Stimulated activated CD4-positive, alpha-beta T cell treated with anti-CD3 and anti-CD28 coated beads, Interleukin-4, amount 100 ng/mL, for 1 hour (primary cell): Measurements from ENCODE around the gene PRF1.

ENCODE experiments used
- DNase-seq: peaks from one replicate; pipeline ENCODE4 v3.0.0-alpha.2; 2020

The PRF1 gene

DNA sequence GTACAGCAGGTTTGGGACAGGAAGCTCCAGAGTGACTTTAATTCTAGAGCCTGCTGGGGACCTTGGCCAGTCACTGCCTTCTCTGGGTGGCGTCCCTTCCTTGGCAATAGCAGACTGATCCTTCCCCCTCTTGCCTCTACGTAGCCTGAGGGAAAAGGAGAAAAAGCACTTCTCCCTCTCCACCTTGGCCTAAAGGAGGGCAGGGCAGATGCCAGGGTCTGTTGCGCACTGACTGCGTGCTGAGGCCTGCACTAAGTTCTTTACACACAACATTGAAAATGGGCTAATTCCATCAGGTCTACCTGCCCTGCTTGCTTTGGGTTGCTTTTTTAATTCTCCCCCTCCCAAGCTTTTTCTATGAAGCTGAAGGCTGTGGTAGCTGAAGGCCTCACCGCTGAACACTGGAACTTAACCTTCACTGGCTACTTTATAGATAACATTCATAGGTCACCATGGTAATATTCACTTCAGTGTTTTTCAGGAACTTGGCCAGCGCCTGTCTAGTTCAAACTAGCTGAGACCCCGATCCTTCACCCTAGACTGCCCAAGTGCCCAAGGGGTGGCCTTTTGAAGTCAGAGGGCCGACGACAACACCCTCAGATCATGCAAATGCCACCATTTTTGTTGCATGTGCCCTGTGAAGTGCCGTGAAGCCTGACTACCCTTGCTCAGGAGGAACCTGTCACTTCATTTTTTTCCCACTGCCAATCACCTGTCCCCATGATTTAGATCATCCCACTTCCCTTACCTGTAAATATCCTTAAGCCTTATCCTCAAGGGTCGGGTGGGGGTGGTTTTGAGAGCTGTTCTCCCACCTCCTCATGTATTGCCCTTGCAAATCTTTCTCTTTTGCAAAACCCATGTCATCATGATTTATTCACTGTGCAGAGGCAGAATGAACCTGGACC, 28.7 kb downstream of the PRF1 start:
- no peak for DNase-seq

DNA sequence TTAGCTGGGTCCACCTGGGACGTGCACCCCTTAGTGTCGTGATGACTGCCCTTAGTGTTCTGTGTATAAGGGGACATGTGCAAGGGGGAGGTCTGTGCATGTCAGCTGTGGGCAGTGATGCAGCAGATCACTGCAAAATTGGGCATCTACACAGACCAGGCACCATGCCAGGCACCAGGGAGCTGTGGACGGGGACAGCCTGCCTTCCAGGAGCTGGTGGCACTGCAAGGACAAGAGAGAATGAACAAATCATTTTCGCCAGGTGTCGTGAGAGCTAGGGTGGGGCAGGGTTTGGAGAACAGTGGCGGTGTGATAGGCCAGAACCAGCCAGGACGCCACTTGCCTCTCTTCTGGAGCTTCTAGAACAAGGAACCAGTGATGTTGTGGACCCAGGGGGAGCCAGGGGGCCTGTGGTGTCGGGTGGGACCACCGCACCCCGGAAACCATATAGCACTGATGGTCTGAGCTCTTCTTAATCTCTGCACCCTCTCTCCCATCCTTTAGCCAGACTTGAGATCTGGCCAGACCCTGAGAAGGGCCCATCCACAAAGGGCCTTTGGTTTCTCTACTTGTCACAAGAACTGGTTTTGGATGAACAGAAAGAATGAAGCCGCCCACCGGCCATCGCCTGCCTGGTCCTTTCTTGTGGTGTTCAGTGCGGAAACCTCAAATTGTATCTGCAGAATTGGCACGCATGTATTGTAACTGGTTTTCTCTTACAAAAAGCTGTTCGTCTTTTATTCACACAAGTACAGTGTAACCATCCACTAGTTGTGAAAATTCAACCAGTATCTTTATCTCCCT, 30.7 kb downstream of the PRF1 start:
- DNase-seq, result no peak

DNA sequence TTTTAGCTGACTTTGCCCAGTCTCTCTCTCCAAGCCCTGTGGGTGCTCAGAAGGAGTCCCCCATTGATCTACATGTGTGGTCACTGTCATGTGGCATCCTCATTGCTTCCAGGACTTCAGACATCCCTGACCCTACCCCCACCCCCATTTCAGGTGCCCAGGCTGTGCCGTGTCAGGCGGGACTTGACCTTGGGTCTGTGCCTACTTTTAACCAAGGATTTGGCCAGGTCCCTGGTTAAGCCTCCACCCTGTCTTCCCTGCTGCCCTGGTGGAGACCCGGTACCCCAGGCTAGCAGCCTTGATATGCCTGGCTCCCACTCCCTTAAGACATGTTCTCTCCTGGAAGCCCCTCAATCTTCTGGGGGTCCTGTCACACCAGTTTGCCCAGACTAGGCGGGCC, 31.3 kb downstream of the PRF1 start:
- no peak for DNase-seq

DNA sequence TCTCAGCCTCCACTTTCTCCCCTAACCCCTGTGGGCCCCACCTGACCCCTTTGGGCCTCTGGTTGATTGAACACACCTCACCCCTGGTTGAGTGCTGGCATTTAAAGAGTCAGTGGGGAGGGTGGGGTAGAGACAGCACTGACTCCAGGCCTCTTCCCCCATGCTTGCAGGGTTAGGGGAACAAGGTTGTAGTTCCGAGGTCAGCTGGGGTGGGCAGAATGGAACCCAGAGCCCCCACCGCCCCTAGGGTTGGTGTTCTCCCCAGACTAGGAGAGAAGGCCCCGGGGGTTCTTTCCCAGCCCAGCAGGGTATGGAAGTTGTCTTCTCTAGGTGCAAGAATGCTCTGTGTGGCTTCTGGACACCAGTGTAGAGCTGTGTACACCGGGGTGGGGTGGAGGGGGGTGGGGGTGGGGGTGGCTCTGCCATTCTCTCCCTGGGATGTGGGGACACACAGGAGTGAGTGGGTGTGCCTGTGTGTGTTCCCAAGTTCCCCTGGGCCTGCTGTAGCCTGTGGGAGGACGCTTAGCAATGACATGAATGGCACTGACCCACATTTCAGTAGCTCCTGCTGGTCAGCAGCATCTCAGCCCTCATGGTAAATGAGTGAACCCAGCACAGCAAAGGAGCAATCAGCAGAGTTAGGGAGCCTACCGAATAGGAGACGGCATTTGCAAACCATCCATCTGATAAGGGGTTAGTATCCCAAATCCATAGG, 33.6 kb downstream of the PRF1 start:
- DNase-seq, result no peak

DNA sequence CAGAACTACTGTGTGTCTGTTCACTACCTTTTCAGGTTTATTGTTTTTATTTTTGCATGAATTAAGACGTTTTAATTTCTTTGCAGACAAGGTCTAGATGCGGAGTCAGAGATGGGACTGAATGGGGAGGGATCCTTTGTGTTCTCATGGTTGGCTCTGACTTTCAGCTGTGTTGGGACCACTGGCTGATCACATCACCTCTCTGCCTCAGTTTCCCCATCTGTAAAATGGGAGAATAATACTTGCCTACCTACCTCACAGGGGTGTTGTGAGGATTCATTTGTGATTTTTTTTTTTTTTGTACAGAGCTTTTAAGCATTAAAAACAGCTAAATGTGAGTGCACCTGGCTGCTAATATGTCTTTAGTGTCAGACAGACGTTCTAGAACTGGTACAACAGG, 34.4 kb downstream of the PRF1 start:
- DNase-seq, result no peak

DNA sequence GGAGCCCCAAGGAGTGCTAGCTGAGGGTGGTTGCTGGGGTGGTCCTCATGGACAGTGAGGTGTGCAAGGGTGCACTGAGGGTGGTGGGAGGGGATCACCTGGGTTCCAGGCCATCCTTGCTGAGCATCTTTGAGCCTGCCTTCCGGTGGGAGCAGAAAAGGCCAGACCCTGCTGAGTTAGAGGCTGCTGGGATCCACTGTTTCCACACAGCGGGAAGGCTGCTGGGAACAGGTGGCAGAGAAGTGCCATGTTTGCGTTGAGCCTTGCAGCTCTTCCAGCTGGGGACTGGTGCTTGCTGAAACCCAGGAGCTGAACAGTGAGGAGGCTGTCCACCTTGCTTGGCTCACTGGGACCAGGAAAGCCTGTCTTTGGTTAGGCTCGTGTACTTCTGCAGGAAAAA, 34.9 kb downstream of the PRF1 start:
- no peak for DNase-seq

DNA sequence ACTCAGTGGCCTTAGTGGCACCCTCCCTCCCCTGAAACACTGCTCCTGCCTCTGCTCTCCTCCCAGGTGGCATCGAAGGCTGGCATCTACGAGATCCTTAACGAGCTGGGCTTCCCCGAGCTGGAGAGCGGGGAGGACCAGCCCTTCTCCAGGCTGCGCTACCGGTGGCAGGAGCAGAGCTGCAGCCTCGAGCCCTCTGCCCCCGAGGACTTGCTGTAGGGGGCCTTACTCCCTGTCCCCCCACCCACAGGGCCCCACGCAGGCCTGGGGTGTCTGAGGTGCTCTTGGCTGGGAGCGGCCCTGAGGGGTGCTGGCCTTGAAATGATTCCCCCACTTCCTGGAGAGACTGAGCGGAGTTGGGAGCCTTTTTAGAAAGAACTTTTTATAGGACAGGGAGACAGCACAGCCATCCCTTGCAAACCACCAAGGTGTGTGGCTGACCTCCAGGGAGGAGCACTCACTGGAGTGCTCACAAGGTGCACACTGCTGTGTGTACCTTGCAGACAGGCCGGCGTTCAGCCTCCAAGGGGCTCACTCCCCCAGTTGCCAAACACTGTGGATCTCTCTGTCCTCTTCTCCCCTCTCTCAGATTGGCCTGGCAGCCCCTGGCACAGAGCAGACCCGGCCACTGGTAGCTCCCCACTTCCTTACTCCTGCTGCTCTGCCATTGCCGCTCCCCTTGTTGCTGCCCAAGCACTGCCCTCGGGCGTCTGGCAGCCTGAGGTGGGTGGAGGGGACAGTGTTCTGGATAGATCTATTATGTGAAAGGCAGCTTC, 35.8 kb downstream of the PRF1 start:
- DNase-seq, result no peak

DNA sequence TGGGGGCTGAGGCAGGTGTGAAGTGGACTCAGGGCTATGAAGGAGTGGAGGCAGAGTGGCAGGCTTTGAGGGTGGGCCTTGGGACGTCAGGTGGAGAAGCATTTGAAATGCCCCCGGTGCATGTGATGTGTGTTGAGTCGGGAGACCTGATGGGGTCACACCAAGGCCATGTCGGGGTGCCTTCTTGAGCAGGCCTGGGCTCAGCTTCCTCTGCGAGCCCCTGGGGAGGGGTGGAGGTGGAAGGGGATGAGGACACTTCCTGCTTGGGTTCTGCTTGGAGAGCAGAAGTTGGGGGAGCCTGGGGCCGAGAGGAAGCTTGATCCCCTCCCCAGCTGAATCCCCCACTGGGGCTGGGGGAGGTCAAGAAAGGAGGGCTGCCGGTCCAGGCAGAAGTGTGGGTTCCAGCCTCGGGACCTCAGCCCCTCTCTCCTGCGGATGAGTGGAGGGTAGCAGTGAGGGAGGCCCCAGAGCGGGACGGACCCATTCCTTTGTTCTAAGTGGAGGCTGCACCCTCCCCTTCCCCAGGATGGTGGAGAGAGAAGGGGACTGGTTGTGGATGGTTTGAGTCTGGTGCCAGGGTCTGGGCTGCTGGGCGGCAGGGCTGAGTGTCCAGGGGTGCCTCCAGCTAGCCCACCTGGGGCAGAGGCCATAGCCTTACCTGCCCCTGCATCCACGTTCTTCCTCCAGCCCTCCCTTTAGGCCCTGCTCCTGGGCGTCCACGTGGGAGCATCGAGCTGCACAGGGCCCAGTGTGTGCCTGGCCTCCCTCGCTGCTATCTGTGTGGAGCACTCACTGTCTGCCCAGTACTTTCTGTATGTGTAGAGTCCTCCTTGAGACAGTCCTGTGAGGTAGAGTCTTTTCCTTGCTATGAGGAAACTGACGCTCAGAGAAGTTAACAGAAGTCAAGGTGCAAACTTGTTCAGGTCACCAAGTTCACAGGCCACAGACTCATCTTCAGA, 36.7 kb downstream of the PRF1 start:
- DNase-seq, result no peak

DNA sequence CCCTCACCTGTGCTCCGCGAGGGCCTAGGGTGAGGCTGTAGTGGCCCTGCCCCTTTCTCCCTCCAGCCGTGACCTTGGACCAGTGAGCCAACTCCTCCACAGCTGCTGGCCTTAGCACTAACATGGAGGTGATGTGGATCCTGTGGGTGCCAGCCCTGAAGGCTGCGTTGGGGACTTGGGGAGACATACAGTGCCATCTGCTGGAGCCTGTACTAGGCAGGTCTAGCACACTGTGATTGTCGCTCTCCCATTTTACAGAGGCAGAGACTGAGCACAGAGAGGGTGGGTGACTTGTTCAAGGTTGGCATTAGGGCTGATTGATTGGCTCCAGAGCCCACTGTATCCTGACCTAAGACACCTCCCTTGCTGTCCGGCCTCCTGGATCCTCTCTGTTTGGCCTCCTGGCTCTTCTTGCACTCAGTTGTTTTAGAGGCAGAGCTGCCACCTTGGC, 37.6 kb downstream of the PRF1 start:
- DNase-seq, result no peak

DNA sequence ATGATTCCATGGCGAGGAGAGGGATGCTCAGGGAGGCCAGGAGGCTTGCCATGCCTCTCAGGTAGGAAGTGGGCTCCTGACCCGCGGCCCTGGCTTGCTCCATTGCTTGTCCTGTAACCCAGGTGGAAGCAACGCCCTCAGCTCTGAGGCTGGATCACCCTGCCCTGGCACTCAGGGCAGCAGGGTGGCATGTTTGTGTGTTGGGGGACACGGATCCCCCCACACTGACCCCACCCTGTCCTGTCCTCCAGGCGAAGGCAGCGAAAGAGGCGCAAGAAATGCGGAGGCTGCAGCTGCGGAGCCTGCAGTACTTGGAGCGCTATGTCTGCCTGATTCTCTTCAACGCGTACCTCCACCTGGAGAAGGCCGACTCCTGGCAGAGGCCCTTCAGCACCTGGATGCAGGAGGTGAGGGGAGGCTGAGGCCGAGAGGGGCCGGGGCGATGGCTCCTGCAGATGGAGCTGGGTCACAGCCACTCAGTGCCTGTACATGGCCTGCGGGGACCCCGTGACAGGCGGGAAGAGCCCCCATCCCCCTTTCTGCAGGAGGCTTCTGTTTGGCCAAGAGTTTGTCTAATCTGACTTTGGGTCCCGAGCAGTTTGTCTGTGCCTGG, 38.3 kb downstream of the PRF1 start:
- DNase-seq, result no peak

DNA sequence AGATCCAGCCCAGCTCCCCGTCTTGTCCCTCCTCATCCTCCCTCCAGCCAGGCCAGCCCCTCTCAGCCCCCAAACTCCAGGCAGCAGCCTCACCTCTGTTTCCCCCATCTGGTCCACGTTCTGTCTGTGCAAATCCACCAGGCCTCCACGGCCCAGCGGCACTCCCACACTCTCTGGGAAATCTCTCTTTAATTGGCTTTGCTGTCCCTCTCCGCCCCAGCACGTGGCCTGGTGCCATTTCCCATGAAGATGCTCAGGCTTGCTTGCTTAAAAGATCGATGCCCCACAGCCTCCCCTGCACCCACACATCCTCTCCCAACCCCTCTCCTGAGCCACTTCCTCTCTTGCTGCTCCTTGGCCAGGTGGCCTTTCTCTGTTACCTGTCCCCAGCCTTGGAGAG, 39.3 kb downstream of the PRF1 start:
- DNase-seq, result no peak

DNA sequence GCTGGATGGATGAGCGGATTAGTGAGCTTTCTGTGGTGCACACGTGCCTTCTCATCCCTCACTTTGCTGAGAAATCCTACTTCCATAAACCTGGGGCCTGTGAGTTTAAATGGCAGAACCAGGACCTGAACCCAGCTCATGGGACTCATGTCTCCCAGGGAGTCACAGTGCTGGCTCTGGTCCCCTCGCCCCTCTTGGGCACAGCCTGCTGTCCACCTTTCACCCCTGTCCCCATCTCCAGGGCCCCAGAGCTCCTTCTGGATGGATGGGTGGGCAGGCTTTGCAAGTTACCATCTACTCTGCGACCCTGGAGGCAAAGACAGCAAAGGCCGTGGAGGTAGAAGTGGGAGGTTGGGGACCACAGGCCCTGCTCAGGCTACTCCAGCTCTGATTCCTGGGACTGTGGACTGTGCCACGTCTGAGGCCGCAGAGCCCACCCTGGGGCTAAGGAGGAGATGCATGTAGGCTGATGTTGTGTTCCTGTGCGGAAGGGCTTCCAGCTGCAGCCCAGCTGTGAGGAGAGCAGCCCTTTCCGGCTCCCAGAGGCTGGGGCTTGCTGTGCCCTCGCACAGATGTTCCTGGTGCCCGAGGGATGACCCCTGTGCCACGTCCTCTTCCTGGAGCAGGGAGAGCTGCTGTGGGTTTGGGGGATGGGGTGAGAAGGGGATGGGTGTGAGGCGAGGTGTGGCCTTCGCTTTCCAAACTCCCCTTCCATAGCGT, 40.3 kb downstream of the PRF1 start:
- no peak for DNase-seq

DNA sequence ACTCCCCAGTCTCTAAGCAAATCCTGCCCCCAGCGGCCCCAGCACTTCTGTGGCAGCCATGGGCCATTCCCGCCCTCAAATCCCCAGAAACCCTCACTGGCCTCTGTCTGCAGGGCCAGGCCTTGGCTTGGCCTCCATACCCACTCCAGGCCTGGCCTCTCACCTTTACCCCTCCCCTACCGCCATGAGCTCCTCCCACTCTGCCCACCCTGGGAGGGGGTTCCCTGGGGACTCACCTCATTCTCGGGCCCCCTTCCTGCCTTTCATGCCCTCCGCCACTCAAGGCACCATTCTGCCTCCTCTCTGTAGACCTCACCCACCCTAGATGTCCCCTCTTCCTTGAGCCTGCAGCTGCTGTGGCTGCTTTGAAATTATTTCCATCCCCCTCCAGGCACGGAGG, 41.0 kb downstream of the PRF1 start:
- no peak for DNase-seq

DNA sequence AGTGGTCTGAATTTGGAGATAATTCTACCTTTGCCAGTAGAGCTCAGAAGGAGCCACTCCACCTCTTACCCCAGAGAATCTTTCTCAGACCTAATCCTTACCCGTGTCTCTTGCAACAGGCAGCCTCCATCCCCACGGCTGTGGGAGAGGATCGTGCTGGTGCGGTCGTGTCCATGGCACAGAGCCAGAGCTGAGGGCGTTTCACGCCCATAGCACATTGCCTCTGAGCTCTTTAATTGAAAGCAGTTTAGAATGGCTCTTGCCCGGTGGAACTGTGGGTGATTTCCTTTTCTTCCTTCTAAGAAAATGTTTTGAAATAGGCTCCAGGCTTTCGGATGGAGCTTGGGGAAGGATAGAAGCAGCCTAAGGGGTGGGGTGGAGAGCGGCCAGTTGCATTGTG, 41.5 kb downstream of the PRF1 start:
- no peak for DNase-seq

DNA sequence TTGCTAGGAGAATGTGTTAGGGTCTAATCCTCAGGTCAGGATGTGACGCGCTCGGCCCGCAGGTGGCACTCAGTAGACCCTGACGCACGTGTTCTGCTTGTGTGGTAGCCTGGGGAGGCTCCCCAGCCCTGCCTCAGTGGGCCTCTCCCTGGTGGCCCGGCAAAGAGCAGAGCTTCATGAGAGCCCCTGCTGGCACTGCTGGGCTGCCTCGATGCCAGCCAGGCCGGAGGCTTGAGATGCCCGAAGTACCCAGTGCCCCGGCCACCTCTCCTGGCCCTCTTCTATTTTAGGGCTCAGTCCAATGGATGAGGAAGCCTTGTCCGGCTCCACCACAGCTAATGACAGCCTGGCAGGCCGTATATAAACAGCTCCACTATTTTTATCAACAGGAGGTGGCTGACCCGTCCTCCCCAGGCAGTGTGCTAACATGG, 42.0 kb downstream of the PRF1 start:
- DNase-seq, result no peak

DNA sequence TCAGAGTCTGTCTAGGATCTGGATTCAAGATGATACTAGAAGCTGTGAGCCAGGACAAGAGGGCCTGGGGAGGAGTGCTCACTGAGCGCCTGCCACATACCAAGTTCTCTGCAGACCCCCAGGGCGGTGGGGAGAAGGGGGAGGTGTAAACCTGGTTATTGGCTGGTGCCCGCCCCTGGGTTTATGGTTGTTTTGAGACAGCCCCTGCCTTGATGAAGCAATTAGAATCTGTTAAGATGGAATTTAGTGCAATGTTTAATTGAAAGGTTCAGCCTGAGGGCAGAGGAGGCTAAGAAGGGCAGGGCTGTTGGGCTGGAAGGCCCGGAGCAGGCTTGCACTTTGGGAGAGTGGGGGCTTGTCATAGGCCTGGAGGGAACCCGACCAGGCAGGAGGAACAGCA, 42.7 kb downstream of the PRF1 start:
- no peak for DNase-seq

DNA sequence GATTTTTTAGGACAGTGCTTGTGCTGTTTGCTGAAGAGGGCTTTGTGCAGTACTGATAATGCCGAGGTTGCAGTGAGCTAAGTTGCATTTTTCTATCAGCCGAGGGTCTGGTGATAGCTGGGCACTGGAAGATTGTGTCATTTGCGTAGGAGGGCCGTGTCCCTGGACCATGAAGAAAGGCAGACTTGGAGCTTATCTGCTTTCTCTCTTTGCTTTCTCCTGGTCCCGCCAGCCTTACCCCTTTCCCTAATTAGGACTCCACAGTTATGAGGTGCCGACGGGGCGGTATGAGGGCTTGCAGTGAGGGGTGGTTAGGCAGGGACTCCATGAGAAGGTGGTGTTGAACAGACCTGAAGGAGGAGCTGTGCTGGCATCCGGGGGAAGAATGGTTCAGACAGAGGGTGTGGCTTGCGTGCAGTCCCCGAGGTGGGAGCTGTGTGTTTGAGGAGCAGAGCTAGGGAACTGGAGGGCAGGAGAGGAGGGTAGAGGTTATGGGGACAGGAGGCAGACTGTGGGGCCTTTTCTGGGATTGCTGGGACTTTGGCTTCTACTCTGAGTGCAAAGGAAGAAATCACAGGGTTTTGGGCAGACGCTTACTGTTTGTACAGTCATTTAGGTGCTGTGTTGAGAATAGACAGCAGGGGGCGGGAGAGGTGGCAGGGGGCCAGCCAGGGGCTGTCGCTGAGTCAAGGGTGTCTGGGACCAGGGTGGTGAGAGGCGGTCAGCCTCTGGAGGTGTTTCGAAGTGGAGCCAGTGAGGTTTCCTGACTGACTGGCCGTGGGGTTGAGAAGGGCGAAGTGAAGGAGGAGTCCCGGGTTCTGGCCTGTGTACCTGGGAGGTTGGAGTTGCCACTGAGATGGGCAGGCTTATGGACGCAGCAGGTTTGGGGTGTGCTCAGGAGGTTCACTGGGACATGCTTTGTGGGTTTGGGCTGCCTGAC, 43.4 kb downstream of the PRF1 start:
- peak; percentile 65 for DNase-seq

DNA sequence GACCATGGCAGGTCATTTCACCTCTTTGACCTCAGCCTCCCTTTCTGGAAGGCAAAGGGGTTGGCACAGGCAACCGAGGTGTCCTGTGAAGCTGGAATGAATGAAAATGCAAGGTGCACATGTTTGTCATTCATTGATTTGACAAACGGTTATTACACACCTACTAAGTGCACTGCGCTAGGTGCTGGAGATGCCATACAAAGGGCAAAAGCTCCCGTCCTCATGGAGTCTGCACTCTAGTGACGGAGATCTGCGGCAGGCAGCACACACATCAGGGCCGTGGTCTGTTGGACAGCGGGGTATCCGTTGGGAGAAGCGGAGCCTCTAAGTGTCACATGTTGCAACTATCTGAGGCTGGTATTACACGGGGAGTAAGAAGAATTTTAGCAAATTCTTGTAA, 44.2 kb downstream of the PRF1 start:
- no peak for DNase-seq

DNA sequence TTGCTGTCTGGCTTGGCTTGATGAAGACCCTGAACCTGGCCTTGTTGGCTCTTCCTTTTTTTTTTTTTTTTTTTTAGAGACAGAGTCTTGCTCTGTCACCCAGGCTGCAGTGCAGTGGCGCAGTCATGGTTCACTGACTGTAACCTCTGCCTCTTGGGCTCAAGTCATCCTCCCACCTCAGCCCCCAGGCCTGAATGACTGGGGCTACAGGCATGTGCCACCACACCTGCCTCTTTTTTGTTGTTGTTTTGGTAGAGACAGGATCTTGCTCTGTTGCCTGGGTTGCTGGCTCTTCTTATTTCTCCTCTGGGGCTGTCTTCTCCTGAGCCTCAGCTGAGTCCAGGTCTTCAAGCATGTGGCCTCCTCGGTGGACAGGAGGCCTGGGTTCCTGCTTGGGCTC, 44.7 kb downstream of the PRF1 start:
- DNase-seq, result no peak
